Keratinocyte (primary cell): Measurements from ENCODE around the gene FGF8. TPM values are rescaled to one million over a fixed set of nuclear protein-coding genes. Genes with fewer than 3 reads are reported as not detected.

ENCODE experiments used
- DNase-seq: peaks from one replicate; pipeline ENCODE4 v3.0.0-alpha.2; 2011; ENCODE audit warnings: low read depth, missing footprints, low spot score
- FAIRE-seq: peaks from 2 replicates; lab custom pipeline; 2011; peaks lifted over from hg19 to GRCh38; lab: Jason Lieb, UNC
- H2AFZ ChIP-seq: 2 replicates; pipeline ENCODE4 v1.6.0; 2012; ENCODE audit warnings: low read length, control low read depth, inconsistent platforms; ENCODE audit not compliant: control insufficient read depth
- H3K27ac ChIP-seq: 2 replicates; pipeline ENCODE4 v1.5.1; 2011; ENCODE audit warnings: low read length; ENCODE audit not compliant: control insufficient read depth, insufficient read depth
- H3K27me3 ChIP-seq: 3 replicates; pipeline ENCODE4 v1.6.0; 2011; ENCODE audit warnings: low read length; ENCODE audit not compliant: control insufficient read depth, insufficient read depth; ENCODE audit errors: extremely low read depth
- H3K36me3 ChIP-seq, 2 experiments: 2 replicates in 1 of 2; 3 replicates in 1 of 2; pipeline ENCODE4 v1.5.1; 2011; ENCODE audit warnings: low read length in 2 of 2, mild to moderate bottlenecking in 1 of 2; ENCODE audit not compliant: control insufficient read depth in 2 of 2, insufficient read depth in 2 of 2; ENCODE audit errors: extremely low read depth in 1 of 2
- H3K4me1 ChIP-seq: 3 replicates; pipeline ENCODE4 v1.5.1; 2011; ENCODE audit warnings: low read length; ENCODE audit not compliant: control insufficient read depth, insufficient read depth; ENCODE audit errors: extremely low read depth
- H3K4me2 ChIP-seq: 3 replicates; pipeline ENCODE4 v1.6.0; 2011; ENCODE audit warnings: low read depth, low read length; ENCODE audit not compliant: control insufficient read depth, insufficient read depth; ENCODE audit errors: extremely low read depth
- H3K4me3 ChIP-seq, 3 experiments: fragments of 200-600 bp in 1 of 3; sonication (generic) in 1 of 3; 2 replicates in 2 of 3; 3 replicates in 1 of 3; pipeline ENCODE4 v1.5.1; 2011 to 2016; ENCODE audit warnings: low read length in 3 of 3, mild to moderate bottlenecking in 3 of 3, control low read depth in 2 of 3, inconsistent platforms in 1 of 3, low read depth in 1 of 3, mixed read lengths in 1 of 3, mixed run types in 1 of 3, moderate library complexity in 1 of 3; ENCODE audit not compliant: control insufficient read depth in 2 of 3, insufficient read depth in 2 of 3; ENCODE audit errors: extremely low read depth in 1 of 3
- H3K79me2 ChIP-seq: 2 replicates; pipeline ENCODE4 v1.6.0; 2012; ENCODE audit warnings: low read length; ENCODE audit not compliant: control insufficient read depth, insufficient read depth
- H3K9ac ChIP-seq: 3 replicates; pipeline ENCODE4 v1.6.0; 2011; ENCODE audit warnings: low read length; ENCODE audit not compliant: control insufficient read depth, insufficient read depth; ENCODE audit errors: extremely low read depth
- H3K9me1 ChIP-seq: 3 replicates; pipeline ENCODE4 v1.6.0; 2011; ENCODE audit warnings: low read length; ENCODE audit not compliant: control insufficient read depth, insufficient read depth; ENCODE audit errors: extremely low read depth
- H3K9me3 ChIP-seq: 2 replicates; pipeline ENCODE4 v1.5.1; 2012; ENCODE audit warnings: low read depth, low read length; ENCODE audit not compliant: control insufficient read depth
- H4K20me1 ChIP-seq: 3 replicates; pipeline ENCODE4 v1.6.0; 2011; ENCODE audit warnings: low read length; ENCODE audit not compliant: control insufficient read depth, insufficient read depth; ENCODE audit errors: extremely low read depth
- CTCF ChIP-seq, 3 experiments: IDR thresholded peaks in 1 of 3; conservative IDR thresholded peaks in 1 of 3; optimal IDR thresholded peaks in 1 of 3; 2 replicates in 2 of 3; 3 replicates in 1 of 3; pipeline versions ENCODE3 to v1.5.1; 2011; ENCODE audit warnings: low read length in 3 of 3, mild to moderate bottlenecking in 3 of 3, moderate library complexity in 2 of 3, control low read depth in 1 of 3, inconsistent platforms in 1 of 3; ENCODE audit not compliant: insufficient read depth in 2 of 3; ENCODE audit errors: extremely low read depth in 1 of 3
- EZH2 ChIP-seq: IDR thresholded peaks from one replicate; pipeline ENCODE4 v1.6.1; 2012; ENCODE audit warnings: inconsistent platforms, mild to moderate bottlenecking, low read length, moderate library complexity
- dilution Hi-C: fragments of 300-500 bp; cut with MboI; formaldehyde crosslinking; loops from one replicate; pipeline ENCODE4 v1.7.0; 2020; ENCODE audit warnings: low sequenced_read_pairs; ENCODE audit not compliant: extremely low pct_ligation_motif_present
- polyA plus RNA-seq, 5 experiments: library from polyadenylated mRNA; depleted of rRNA in 3 of 5; stranded (reverse) in 3 of 5; stranded (forward) in 1 of 5; unstranded in 1 of 5; fragments of >200 nt; gene quantifications; 1 replicate in 1 of 5; 2 replicates in 3 of 5; 3 replicates in 1 of 5; pipeline versions ENCODE4 v1.2.1 to v1.2.3, GENCODE V29; 2011 to 2012; ENCODE audit warnings: missing spikeins in 2 of 5, low read depth in 1 of 5, low replicate concordance in 1 of 5

The FGF8 gene
- polyA plus RNA-seq, 1 donor (not counting 4 experiments of a cell fraction or from before 2014, with no cell fraction given) = not detected

GRCh38 chr10:101772017-101772894, 3.7 kb downstream of the FGF8 start:
- no peak for FAIRE-seq
- peaks cover 7% of the 10 kb centered on the region for H4K20me1 ChIP-seq
- no peaks in the 10 kb centered on the region for H3K9me3 ChIP-seq
- H3K4me2 ChIP-seq = no peak overlapping the region
- H3K4me1 ChIP-seq = no peaks in the 10 kb centered on the region
- no peaks in the 10 kb centered on the region for H3K36me3 ChIP-seq
- no peak overlapping the region for H3K27ac ChIP-seq
- no peak overlapping the region for H3K4me3 ChIP-seq
- no peak overlapping the region for H2AFZ ChIP-seq
- peaks cover 87% of the 10 kb centered on the region for H3K27me3 ChIP-seq
- H3K79me2 ChIP-seq = no peaks in the 10 kb centered on the region
- dilution Hi-C loops = no loop called here
- DNase-seq = no peak
- no peaks in the 10 kb centered on the region for H3K9me1 ChIP-seq
- H3K9ac ChIP-seq = no peak overlapping the region
- TF ChIP-seq EZH2 = no peak
- TF ChIP-seq CTCF (optimal IDR thresholded peaks at IDR 0.05 in 1 of 3, IDR thresholded peaks at IDR 0.05 in 1 of 3, conservative IDR thresholded peaks at IDR 0.05 in 1 of 3; ENCODE audit: extremely low read depth in 1 of 3, insufficient read depth in 2 of 3, low read length in 3 of 3) = no peak

GRCh38 chr10:101771380-101771779, 4.5 kb downstream of the FGF8 start:
- Histone ChIP-seq H3K9me1 (no peaks in the 10 kb centered on the region), H3K4me3 (no peak overlapping the region), H3K9ac (no peak overlapping the region), H3K27ac (no peak overlapping the region), H3K36me3 (no peaks in the 10 kb centered on the region), H3K9me3 (no peaks in the 10 kb centered on the region), H4K20me1 (peaks cover 7% of the 10 kb centered on the region), H3K4me2 (no peak overlapping the region), H2AFZ (no peak overlapping the region), H3K4me1 (no peaks in the 10 kb centered on the region), H3K79me2 (no peaks in the 10 kb centered on the region), H3K27me3 (peaks cover 81% of the 10 kb centered on the region)
- TF ChIP-seq CTCF (optimal IDR thresholded peaks at IDR 0.05 in 1 of 3, IDR thresholded peaks at IDR 0.05 in 1 of 3, conservative IDR thresholded peaks at IDR 0.05 in 1 of 3; ENCODE audit: extremely low read depth in 1 of 3, insufficient read depth in 2 of 3, low read length in 3 of 3) (no peak), EZH2 (no peak)
- DNase-seq (no peak), FAIRE-seq (no peak)
- dilution Hi-C loops = no loop called here
